IMR-90 (cell line): ENCODE results near the gene SERPIND1. TPM values are rescaled to one million over a fixed set of nuclear protein-coding genes. Genes with fewer than 3 reads are reported as not detected.

Experiments used
- ATAC-seq: fragments of 200-7000 bp; cut with Tn5 transposase; 2 replicates; pipeline ENCODE4 v1.9.1; 2020; ENCODE audit warnings: low read depth, mild to moderate bottlenecking, moderate library complexity
- BruUV-seq: library from RNA; stranded (reverse); fragments of 400-500 nt; replicated peaks from 2 replicates; lab custom pipeline; 2021; lab: Mats Ljungman, UMichigan
- CTCF ChIA-PET: fragments of 300-600 bp; formaldehyde crosslinking; extraction: SDS; loops from one replicate; lab custom pipeline; 2021; ENCODE audit warnings: antibody characterized with exemption; lab: Yijun Ruan, JAX
- POLR2A ChIA-PET: fragments of 300-600 bp; sonication (Branson Sonifier 250); formaldehyde crosslinking; loops from one replicate; lab custom pipeline; 2022; ENCODE audit warnings: antibody characterized with exemption; ENCODE audit not compliant: unreplicated experiment; lab: Charles Lee
- DNase-seq: peaks from one replicate; pipeline ENCODE4 v3.0.0; 2013
- H2AFZ ChIP-seq: replicated peaks from 2 replicates; pipeline ENCODE3; 2013; ENCODE audit warnings: low read length, mild to moderate bottlenecking; ENCODE audit not compliant: poor library complexity
- H2AK5ac ChIP-seq: 2 replicates; pipeline ENCODE4 v1.6.1; 2013; ENCODE audit warnings: low read depth, low read length, inconsistent platforms
- H2AK9ac ChIP-seq: replicated peaks from 2 replicates; pipeline ENCODE3; 2013; ENCODE audit warnings: mild to moderate bottlenecking, low read depth, low read length, moderate library complexity; ENCODE audit not compliant: poor library complexity
- H2BK120ac ChIP-seq: 2 replicates; pipeline ENCODE4 v1.6.1; 2013; ENCODE audit warnings: low read depth, low read length, inconsistent platforms
- H2BK15ac ChIP-seq: 3 replicates; pipeline ENCODE4 v1.6.1; 2013; ENCODE audit warnings: low read depth, low read length, inconsistent platforms
- H2BK20ac ChIP-seq: 2 replicates; pipeline ENCODE4 v1.6.1; 2013; ENCODE audit warnings: low read depth, mild to moderate bottlenecking, inconsistent platforms, low read length, moderate library complexity
- H2BK5ac ChIP-seq: 2 replicates; pipeline ENCODE4 v1.6.1; 2013; ENCODE audit warnings: mild to moderate bottlenecking, low read depth, low read length, inconsistent platforms; ENCODE audit not compliant: poor library complexity, severe bottlenecking
- H3K14ac ChIP-seq: replicated peaks from 2 replicates; pipeline ENCODE4 v1.6.1; 2013; ENCODE audit warnings: low read depth, low read length, inconsistent platforms
- H3K18ac ChIP-seq: 2 replicates; pipeline ENCODE4 v1.6.1; 2013; ENCODE audit warnings: low read depth, low read length, control low read depth
- H3K23ac ChIP-seq: 2 replicates; pipeline ENCODE4 v1.6.1; 2013; ENCODE audit warnings: low read depth, low read length, inconsistent platforms
- H3K27ac ChIP-seq: 2 replicates; pipeline ENCODE4 v1.5.1; 2013; ENCODE audit warnings: mild to moderate bottlenecking, control low read depth, low read length; ENCODE audit not compliant: insufficient read depth
- H3K27me3 ChIP-seq: 2 replicates; pipeline ENCODE4 v1.6.1; 2013; ENCODE audit warnings: low read length; ENCODE audit not compliant: control insufficient read depth, insufficient read depth
- H3K36me3 ChIP-seq: 2 replicates; pipeline ENCODE4 v1.6.1; 2013; ENCODE audit warnings: low read length, mixed read lengths; ENCODE audit not compliant: control insufficient read depth, insufficient read depth
- H3K4ac ChIP-seq: 2 replicates; pipeline ENCODE4 v1.6.1; 2013; ENCODE audit warnings: low read depth, low read length, inconsistent platforms
- H3K4me1 ChIP-seq: 2 replicates; pipeline ENCODE4 v1.6.1; 2013; ENCODE audit warnings: low read length, mixed read lengths; ENCODE audit not compliant: control insufficient read depth, insufficient read depth
- H3K4me2 ChIP-seq: 2 replicates; pipeline ENCODE4 v1.6.1; 2013; ENCODE audit warnings: low read depth, mild to moderate bottlenecking, control low read depth, low read length, moderate library complexity
- H3K4me3 ChIP-seq: 2 replicates; pipeline ENCODE4 v1.5.1; 2013; ENCODE audit warnings: low read depth, mild to moderate bottlenecking, control low read depth, low read length, moderate library complexity; ENCODE audit not compliant: insufficient read depth
- H3K56ac ChIP-seq: 2 replicates; pipeline ENCODE4 v1.6.1; 2013; ENCODE audit warnings: low read length, inconsistent platforms; ENCODE audit not compliant: insufficient read depth; ENCODE audit errors: extremely low read depth
- H3K79me1 ChIP-seq, 2 experiments: 2 replicates each; pipeline ENCODE4 v1.6.1; 2013; ENCODE audit warnings: low read length in 2 of 2, inconsistent platforms in 1 of 2, low read depth in 1 of 2
- H3K9ac ChIP-seq: 2 replicates; pipeline ENCODE4 v1.6.1; 2013; ENCODE audit warnings: low read depth, low read length, control low read depth
- H3K9me1 ChIP-seq: 2 replicates; pipeline ENCODE4 v1.6.1; 2013; ENCODE audit warnings: low read length, inconsistent platforms; ENCODE audit not compliant: insufficient read depth
- H3K9me3 ChIP-seq: 2 replicates; pipeline ENCODE4 v1.6.1; 2013; ENCODE audit warnings: low read length; ENCODE audit not compliant: control insufficient read depth, insufficient read depth
- H4K20me1 ChIP-seq: 2 replicates; pipeline ENCODE4 v1.6.1; 2013; ENCODE audit warnings: low read length, inconsistent platforms; ENCODE audit not compliant: insufficient read depth
- H4K5ac ChIP-seq: 2 replicates; pipeline ENCODE4 v1.6.1; 2013; ENCODE audit warnings: mild to moderate bottlenecking, low read depth, low read length, control low read depth
- H4K8ac ChIP-seq, 2 experiments: 2 replicates each; pipeline ENCODE4 v1.6.1; 2013; ENCODE audit warnings: low read depth in 2 of 2, low read length in 2 of 2, control low read depth in 1 of 2, inconsistent platforms in 1 of 2
- H4K91ac ChIP-seq: 2 replicates; pipeline ENCODE4 v1.6.1; 2013; ENCODE audit warnings: low read depth, low read length, inconsistent platforms; ENCODE audit not compliant: insufficient read depth
- MAFK ChIP-seq: IDR thresholded peaks from 2 replicates; pipeline ENCODE4 v1.6.1; 2012; ENCODE audit warnings: low read depth, low read length, improper control_type of control experiment
- MAZ ChIP-seq: IDR thresholded peaks from 2 replicates; pipeline ENCODE4 v1.6.1; 2012; ENCODE audit warnings: low read depth, mild to moderate bottlenecking, low read length, improper control_type of control experiment, moderate library complexity, borderline replicate concordance
- MXI1 ChIP-seq: IDR thresholded peaks from 2 replicates; pipeline ENCODE4 v1.6.1; 2012; ENCODE audit warnings: low read depth, mild to moderate bottlenecking, low read length, moderate library complexity, borderline replicate concordance
- POLR2A ChIP-seq: IDR thresholded peaks from 2 replicates; pipeline ENCODE4 v1.6.1; 2012; ENCODE audit warnings: mild to moderate bottlenecking, low read depth, low read length
- RFX5 ChIP-seq: IDR thresholded peaks from 2 replicates; pipeline ENCODE4 v1.8.0; 2012; ENCODE audit warnings: low read depth, mild to moderate bottlenecking, low read length, moderate library complexity
- SMC3 ChIP-seq: fragments of 150-350 bp; IDR thresholded peaks from 2 replicates; pipeline ENCODE4 v1.6.1; 2016; ENCODE audit warnings: low read depth, mild to moderate bottlenecking, antibody characterized with exemption, low read length, moderate library complexity
- WGBS, 2 experiments: methylation state at CpG; one replicate each; pipeline versions ENCODE4 v1.1.5 to v1.1.7; 2013; ENCODE audit warnings: missing lambda C conversion rate in 2 of 2; ENCODE audit not compliant: insufficient read length in 1 of 2; ENCODE audit errors: extremely low coverage in 2 of 2; 5-methylcytosine and 5-hydroxymethylcytosine counted together
- dilution Hi-C: fragments of 300-500 bp; cut with HindIII; formaldehyde crosslinking; loops from one replicate; pipeline ENCODE4 v1.14.3; 2018; ENCODE audit warnings: low sequenced_read_pairs; ENCODE audit not compliant: unreplicated experiment
- in situ Hi-C: fragments of 300-500 bp; cut with MboI; formaldehyde crosslinking; loops from 3 replicates; pipeline ENCODE4 v1.14.3; 2019; ENCODE audit warnings: low sequenced_read_pairs, inconsistent platforms, mixed read lengths
- intact Hi-C: fragments of 100-400 bp; cut with micrococcal nuclease; formaldehyde crosslinking; loops from 2 replicates; pipeline ENCODE4 v1.10.0; 2022
- polyA plus RNA-seq, 3 experiments: library from polyadenylated mRNA; depleted of rRNA; stranded (reverse); fragments of >200 nt; gene quantifications; 2 replicates each; pipeline ENCODE4 v1.2.3, GENCODE V29; 2012; ENCODE audit warnings: low replicate concordance in 1 of 3
- total RNA-seq: library from RNA; depleted of rRNA; stranded (reverse); fragments of >200 nt; gene quantifications from 2 replicates; pipeline ENCODE4 v1.2.3, GENCODE V29; 2012
- TF ChIP-seq, protein P1 (sequence below): fragments of 150-350 bp; IDR thresholded peaks from 2 replicates; pipeline ENCODE4 v1.6.1; 2017; ENCODE audit warnings: mild to moderate bottlenecking, antibody characterized with exemption, low read length, low read depth

Gene SERPIND1
- total and polyA plus RNA-seq, 2 of the 4 experiments (the other 2 are of a cell fraction), result 0.12 TPM; not detected in 1

- no peak for TF ChIP-seq RFX5
These were observed 14.1 kb downstream of the SERPIND1 start (continued) for GRCh38 chr22:20787746-20788626.

DNA sequence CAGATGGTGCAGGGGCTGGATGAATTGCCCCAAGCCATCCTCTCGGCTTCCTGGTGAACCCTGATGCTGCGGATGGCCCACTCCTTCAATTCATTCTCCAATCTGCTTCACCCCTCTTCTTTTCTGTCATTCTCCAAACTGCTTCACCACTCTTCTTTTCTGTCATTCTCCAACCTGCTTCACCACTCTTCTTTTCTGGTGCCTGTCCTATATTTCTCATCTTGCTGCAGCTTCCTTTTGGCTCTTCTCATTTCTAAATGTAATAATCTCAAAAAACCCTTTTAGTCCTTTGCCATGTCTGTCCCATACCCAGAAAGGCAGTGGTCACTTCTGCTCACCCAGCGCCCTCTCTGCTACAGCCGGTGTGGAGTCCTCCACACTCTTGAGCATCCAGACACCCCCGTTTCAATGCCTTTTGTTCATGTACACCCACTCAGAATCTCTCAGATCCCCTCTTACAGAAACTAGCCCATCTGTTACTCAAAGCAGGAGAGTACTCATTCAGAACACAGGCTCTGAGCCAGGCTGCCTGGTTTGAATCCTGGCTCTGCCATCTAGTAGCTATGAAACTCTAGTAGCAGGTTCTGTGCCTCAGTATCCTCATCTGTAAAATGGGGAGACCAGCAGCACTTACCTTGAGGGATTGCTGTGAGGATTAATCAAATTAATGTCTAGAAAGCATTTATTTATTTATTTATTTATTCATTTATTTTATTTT lies 14.9 kb downstream of the SERPIND1 start:
- Histone ChIP-seq H3K4me3 (no peak overlapping the region), H2BK15ac (no peak overlapping the region), H3K9me1 (peaks cover 3% of the 10 kb centered on the region; the same call in 1 of the 2 replicates), H4K91ac (no peak overlapping the region), H3K23ac (no peak overlapping the region), H3K14ac (no peak overlapping the region), H3K27me3 (no peaks in the 10 kb centered on the region), H4K8ac (no peak overlapping the region), H3K56ac (no peak overlapping the region), H2BK5ac (no peak overlapping the region), H4K20me1 (0 out of 2 replicates have a peak, but pooled peaks cover 3% of the 10 kb centered on the region), H3K4me1 (peaks cover 3% of the 10 kb centered on the region; the same call in 1 of the 2 replicates), H2AFZ (no peak overlapping the region), H3K9ac (no peak overlapping the region), H4K5ac (no peak overlapping the region), H2BK120ac (no peak overlapping the region), H3K27ac (no peak overlapping the region), H3K18ac (no peak overlapping the region), H3K9me3 (no peaks in the 10 kb centered on the region), H2AK9ac (no peak overlapping the region), H3K4ac (no peak overlapping the region), H2BK20ac (no peak overlapping the region), H3K4me2 (no peak overlapping the region), H3K36me3 (peaks cover 40% of the 10 kb centered on the region), H3K79me1 (peaks cover 0 to 4% of the 10 kb centered on the region in 2 experiments; a peak in 1 of 4 replicates), H2AK5ac (no peak overlapping the region)
- 95% methylated on average over 5 of the region's 5 CpGs; no CpG with 5 or more reads in 1 of the 2 experiments for WGBS, 2 experiments
- ChIA-PET CTCF (interaction anchor here (0.5 kb wide), 1 partner anchor 392 kb away, joined by 3 read pairs; no protein-coding TSS in a partner anchor), POLR2A (no interaction called here)
- ATAC-seq (no peak), DNase-seq (no peak)
- dilution Hi-C loops, result no loop called here
- in situ Hi-C loops, result loop anchor here (10.0 kb wide), 1 partner anchor 64 kb away; no protein-coding TSS in a partner anchor
- TF ChIP-seq POLR2A (no peak), MAZ (no peak), MAFK (no peak), MXI1 (no peak), SMC3 (no peak)
- TF ChIP-seq, protein P1, sequence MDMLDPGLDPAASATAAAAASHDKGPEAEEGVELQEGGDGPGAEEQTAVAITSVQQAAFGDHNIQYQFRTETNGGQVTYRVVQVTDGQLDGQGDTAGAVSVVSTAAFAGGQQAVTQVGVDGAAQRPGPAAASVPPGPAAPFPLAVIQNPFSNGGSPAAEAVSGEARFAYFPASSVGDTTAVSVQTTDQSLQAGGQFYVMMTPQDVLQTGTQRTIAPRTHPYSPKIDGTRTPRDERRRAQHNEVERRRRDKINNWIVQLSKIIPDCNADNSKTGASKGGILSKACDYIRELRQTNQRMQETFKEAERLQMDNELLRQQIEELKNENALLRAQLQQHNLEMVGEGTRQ, result no peak
- no TSS peak for BruUV-seq
- intact Hi-C loops, result no loop called here
